GM21737 (cell line): ENCODE data around the gene KRTAP5-4.
"Not testable (repeated sequence)": the region's sequence is repeated elsewhere in the genome, so short reads cannot be mapped to it uniquely, and the experiment has no call there.

Experiments used
- ATAC-seq: cut with Tn5 transposase; IDR thresholded peaks from one replicate; pipeline ENCODE4 v1.9.1; 2021; ENCODE audit warnings: mild to moderate bottlenecking, moderate library complexity; ENCODE audit not compliant: unreplicated experiment

KRTAP5-4 gene

DNA sequence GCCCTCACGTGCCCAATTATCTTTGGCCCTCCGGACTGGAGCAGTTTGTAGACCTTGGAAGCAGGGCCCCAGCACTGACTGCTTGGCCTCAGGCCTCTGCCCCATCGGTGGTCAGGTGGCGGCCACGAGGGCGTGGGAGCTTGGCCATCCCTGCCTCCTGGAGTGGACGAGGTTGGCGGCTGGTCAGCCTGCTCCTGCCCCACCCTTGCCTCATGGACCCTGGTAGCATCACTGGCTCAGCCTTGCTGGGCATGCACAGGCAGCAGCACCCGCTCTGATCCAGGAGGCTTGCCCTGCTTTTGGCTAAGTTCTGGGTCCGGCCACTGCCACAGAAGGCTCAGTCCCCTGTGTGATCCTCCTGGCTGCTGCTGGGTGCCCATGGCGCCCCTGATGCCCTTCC lies 17.8 kb downstream of the KRTAP5-4 start:
- ATAC-seq: no peak

DNA sequence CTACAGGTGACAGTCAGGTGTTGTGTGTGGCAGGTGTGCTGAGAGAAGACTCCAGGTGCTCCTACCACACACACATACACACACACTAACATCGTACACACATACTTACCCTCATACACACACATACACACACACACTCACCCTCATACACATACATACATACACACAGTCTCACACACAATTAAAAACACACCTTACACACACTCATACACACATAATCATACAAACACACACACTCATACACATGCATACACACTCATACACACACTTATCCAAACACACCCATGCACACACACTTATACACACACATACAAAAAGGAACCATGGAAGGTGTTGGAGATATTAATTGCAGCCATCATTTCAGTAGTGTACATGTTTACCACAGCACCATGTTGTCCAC lies 18.3 kb downstream of the KRTAP5-4 start:
- ATAC-seq: no peak

DNA sequence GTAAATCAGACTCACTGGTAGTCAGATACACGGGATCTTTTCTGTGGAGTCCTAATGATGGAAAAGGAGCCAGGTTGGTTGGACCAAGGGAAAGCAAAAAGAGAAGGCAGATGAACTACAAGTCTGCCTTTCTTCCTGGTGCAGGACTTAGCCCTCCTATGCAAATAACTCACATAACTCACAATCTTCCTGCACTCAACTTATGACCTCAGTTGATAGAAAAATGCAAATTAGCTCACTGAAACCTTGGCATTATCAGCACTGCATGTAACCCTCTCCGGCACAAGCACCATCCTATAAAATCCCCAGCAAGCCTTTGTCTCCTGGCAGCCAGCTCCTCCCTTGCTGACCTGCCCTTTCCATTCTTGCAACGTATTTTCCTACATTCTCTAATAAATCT lies 20.3 kb downstream of the KRTAP5-4 start:
- ATAC-seq: not testable (repeated sequence)

DNA sequence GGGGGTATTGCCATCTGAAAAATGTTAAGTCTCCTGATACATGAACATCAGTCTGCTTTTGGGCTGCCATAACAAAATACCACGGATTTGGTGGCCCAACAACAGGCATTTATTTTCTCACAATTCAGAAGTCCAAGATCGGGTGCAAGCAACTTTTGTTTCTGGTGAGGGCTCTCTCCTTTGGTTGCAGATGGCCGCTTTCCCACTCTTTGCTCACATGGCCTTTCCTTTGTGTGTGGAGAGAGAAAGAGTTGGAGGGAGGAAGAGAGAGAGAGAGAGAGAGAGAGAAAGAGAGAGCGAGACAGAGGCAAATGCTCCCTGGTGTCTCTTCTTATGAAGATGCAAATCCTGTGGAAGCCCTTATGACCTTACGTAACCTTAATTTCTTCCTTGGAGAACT lies 21.3 kb downstream of the KRTAP5-4 start:
- no peak for ATAC-seq

DNA sequence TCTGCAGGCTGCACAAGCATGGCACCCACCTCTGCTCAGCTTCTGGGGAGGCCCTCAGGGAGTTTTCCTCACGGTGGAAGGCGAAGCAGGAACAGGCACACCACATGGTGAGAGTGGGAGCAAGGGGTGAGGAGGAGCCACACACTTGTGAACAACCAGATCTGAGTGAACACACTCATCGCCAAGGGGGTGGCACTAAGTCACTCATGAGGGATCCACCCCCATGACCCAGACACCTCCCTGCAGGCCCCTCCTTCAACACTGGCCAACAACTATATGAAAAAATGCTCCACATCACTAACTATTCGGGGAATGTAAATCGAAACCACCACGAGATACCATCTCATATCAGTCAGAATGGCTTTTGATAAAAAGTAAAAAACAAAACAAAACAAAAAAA lies 23.1 kb downstream of the KRTAP5-4 start:
- ATAC-seq: no peak

DNA sequence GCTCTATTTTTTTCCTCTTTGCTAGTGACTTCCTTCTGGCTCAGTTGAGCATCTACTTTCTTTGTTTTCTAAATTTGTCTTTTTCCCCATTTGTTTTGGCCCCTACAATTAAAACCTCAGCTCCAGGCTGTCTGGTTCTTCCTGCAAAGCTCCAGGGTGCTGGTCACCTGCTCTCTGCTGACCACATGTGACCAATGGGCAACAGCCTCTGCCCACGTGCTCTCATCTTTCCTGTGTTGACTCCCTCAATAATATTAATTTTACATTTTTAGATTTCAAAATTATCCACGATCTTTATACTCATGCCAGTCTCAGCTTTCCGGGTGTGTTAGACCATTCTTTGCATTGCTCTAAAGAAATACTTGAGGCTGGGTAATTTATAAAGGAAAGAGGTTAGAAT lies 23.5 kb downstream of the KRTAP5-4 start:
- ATAC-seq: not testable (repeated sequence)

DNA sequence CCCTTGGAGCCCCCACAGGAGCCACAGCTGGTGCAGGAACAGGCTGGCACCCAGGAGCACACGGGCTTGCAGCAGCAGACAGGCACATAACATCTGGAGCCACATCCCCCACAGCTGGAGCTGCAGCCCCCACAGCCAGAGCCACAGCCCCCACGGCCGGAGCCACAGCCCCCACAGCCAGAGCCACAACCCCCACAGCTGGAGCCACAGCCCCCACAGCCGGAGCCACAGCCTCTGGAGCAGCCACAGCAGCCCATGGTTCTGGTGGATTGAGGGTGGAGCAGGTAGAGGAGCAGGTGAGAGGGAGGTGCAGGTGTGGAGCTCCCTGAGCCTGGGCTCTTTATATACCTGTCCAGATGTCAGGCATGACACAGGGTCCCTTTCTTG lies 24.0 kb downstream of the KRTAP5-4 start, which contains the start of gene KRTAP5-2:
Gene KRTAP5-2, minus strand, starts transcription at position 301 of the 387 bp plus-strand sequence. Its CDS starts 44 bp downstream, at position 257.
- ATAC-seq: no peak

DNA sequence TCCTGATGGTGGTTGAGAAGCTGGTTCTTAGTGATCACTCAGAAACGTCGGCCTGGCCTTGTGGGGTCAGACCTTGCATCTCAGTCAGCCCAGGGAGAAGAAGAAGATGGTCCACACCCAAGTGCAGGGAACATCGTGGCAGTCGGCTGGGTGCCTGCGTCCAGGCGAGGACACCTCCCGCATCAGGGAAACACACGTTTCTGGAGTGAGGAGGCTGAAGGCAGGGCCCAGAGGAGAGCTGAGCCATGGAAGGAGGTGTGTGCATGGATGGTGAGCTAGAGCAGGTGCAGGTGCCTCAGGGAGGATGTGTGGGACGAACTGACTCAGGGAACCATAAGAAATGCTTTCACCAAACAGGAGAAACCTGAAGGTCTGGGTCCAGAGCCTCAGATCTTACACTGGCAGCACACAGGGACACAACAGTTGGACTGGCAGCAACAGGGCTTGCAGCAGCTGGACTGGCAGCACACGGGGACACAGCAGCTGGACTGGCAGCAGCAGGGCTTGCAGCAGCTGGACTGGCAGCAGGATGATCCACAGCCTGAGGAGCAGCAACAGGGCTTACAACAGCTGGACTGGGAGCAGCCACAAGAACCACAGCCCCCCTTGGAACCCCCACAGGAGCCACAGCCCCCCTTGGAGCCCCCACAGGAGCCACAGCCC lies 24.5 kb downstream of the KRTAP5-4 start:
- ATAC-seq: no peak

DNA sequence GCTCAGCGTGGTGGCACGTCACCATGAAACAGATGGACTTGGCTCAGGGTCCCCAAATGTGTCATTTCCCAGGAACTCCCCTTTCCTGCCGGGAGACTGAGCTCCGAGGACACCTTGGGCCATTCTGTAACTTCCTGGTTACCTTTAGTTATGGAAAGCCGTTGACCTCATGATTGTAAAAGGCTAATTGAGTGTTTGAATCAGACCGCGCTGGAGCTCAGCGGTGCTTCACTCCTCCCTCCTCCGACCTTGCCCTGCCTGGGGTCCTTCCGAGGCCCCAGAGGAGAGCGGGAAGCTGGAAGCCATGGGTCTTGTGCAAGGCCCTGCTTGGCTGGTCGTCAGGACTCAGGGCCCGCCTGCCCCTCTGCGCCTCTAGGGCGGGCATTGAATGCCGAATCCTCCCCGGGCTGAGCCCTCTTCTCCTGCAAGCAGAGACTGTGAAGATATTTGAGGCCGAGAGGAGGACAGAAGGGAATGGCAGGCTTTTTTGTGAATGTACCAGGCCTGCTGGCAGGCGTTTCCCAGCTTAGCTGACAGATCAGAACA lies 25.3 kb downstream of the KRTAP5-4 start:
- not testable (repeated sequence) for ATAC-seq

DNA sequence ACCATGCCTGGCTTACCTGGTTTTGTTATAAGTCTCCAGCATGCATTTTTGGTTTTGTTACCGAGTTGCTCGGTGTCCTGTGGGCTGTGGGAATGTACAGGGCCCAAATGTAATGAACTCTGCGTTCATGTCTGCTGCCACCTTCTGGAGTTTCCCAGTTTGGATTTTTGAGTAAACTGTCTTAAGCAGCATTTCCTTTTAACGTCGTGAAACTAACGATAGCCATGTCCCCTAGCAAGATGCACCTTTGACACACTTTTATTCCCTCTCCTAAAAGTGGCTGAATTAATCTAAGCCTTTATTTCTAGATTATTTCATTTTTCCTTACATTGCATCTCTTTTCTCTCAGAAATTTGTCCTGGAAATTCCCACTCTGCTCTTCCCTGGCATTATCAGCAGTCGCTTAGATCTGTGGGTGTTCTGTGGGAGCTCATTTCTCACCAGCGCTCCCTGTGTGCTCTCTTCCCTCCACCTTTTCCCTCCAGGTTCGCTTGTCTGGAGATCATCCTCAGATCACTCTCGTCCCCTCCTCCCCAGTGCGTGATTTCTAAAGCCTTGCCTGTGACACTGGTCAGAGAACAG lies 25.9 kb downstream of the KRTAP5-4 start:
- not testable (repeated sequence) for ATAC-seq

DNA sequence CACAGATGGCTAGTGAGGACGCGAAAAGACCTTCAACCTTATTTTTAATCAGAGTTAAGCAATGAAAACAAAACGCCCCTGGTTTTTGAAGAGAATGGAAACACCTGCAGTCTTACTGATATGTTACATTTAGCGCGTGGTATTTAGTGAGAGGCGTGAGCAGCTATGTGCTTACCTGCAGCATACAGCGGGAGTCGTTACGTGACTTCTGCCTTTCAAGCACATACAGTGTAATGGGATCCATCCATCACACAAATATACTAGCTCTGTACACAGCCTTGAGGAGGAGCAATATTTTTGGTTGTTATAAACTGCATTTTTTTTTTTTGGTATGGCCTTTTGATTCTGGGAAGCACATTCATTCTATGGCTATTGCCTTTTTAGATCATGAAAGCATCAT lies 29.3 kb downstream of the KRTAP5-4 start:
- ATAC-seq: no peak

DNA sequence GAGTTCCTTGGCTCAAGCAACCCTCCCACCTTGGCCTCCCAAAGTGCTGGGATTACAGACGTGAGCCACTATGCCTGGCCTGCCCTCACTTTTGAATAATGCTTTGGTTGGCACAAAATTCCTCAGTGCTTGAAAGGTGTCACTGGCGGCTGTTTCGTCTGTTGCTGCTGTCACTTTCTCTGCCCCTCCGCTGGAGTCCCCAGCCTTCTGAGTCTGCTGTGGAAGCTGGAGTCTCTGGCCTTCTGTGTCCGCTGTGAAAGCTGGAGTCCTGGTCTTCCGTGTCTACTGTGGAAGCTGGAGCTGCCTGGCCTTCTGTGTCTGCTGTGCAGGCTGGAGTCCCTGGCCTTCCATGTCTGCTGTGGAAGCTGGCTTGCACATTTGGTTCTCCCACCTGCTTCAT lies 31.9 kb downstream of the KRTAP5-4 start:
- no peak for ATAC-seq

DNA sequence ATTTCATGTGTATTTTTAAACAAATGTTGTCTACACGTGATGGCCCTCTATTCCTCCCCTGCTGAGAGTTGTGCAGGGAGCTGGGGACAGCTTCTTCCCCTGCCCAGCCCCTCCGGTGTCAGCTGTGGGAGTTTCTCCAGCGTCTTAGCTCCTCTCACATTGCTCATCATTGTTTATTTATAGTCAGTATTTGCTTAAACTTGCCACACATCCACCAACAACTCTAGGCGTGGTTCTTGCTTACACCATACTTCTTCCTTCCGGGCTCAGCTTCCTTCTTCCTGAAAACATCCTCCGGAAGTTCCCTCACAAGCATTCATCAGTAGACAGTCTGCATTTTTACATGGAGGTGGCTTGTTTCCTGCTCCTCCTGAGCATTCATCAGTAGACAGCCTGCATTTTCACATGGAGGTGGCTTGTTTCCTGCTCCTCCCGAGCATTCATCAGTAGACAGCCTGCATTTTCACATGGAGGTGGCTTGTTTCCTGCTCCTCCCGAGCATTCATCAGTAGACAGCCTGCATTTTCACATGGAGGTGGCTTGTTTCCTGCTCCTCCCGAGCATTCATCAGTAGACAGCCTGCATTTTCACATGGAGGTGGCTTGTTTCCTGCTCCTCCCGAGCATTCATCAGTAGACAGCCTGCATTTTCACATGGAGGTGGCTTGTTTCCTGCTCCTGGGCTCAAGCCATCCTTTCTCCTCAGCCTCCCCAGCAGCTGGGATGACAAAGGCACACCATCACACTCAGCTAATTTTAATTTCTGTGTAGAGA lies 32.6 kb downstream of the KRTAP5-4 start:
- ATAC-seq: not testable (repeated sequence)

DNA sequence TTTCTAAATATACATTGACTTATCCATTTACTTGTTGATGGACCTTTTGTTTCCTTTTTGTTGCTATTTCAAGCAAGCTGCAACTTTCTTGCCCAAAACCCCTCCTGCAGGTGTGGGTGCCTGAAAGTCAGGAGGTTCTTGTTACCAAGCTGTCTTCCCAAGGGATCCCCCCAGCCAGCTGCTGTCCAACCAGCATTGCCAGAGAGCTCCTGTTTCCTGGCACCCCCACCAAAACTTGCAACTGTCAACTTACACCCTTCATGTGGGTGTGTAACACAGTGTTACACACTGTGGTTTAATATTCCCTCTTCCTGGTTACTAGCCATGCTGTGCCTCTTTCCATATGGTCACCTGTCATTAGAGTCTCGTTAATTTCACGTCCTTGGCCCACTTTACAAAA lies 35.2 kb downstream of the KRTAP5-4 start:
- ATAC-seq: no peak

DNA sequence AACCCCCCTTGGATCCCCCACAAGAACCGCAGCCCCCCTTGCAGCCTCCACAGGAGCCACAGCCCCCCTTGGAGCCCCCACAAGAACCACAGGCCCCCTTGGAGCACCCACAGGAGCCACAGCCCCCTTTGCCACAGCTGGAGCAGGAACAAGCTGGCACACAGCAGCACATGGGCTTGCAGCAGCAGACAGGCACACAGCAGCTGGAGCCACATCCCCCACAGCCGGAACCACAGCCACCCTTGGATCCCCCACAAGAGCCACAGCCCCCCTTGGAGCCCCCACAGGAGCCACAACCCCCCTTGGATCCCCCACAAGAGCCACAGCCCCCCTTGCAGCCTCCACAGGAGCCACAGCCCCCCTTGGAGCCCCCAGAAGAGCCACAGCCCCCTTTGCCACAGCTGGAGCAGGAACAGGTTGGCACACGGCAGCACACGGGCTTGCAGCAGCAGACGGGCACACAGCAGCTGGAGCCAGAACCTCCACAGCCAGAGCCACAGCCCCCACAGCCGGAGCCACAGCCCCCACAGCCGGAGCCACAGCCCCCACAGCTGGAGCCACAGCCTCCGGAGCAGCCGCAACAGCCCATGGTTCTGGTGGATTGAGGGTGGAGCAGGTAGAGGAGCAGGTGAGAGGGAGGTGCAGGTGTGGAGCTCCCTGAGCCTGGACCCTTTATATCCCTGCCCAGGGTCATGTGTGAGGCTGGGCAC lies 37.1 kb downstream of the KRTAP5-4 start, which contains the start of gene KRTAP5-1:
Gene KRTAP5-1, minus strand, starts transcription at position 623 of the 710 bp plus-strand sequence. Its CDS starts 34 bp downstream, at position 589.
- not testable (repeated sequence) for ATAC-seq

DNA sequence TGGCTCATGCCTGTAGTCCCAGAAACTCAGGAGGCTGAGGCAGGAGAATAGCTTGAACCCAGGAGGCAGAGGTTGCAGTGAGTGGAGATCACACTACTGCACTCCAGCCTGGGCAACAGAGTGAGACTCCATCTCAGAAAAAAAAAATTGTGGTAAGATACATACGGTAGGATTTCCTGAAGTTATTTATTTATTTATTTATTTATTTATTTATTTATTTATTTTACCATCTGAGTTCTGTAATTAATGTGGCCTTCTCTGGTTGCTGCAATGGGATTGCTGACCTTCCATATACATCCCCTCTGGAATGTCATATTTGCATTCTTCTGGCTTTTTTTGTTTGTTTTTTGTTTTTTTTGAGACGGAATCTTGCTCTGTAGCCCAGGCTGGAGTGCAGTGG lies 39.0 kb downstream of the KRTAP5-4 start:
- not testable (repeated sequence) for ATAC-seq

DNA sequence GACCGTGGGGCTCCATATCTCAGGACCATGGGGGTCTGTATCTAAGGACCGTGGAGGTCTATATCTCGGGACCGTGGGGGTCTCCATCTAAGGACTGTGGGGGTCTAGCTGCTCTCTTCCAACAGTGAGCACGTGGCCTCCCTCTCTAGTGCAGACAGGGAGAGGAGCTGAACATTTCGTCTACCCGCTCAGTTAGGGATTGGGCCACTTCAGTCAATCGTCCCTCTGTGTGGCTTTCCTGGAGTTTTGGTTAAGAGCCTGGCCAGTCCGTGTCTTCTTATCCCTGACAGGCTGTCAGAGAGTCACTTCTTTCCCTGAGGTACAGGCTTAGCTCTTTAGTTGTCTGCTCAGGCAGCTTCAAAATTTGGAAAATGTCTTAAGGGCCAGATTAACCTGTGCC lies 40.0 kb downstream of the KRTAP5-4 start:
- no peak for ATAC-seq

DNA sequence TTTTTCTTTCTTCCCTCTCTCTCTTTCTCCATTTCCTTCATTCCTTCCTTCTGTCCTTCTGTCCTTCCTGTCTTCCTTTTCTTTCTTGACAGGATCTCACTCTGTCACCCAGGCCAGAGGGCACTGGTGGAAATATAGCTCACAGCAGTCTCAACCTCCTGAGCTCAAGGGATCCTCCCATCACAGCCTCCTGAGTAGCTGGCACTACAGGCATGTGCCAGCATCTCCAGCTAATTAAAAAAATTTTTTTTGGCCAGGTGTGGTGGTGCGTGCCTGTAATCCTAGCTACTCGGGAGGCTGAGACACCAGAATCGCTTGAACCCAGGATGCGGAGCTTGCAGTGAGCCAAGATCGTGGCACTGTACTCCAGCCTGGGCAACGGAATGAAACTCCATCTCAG lies 45.1 kb downstream of the KRTAP5-4 start:
- ATAC-seq: no peak

DNA sequence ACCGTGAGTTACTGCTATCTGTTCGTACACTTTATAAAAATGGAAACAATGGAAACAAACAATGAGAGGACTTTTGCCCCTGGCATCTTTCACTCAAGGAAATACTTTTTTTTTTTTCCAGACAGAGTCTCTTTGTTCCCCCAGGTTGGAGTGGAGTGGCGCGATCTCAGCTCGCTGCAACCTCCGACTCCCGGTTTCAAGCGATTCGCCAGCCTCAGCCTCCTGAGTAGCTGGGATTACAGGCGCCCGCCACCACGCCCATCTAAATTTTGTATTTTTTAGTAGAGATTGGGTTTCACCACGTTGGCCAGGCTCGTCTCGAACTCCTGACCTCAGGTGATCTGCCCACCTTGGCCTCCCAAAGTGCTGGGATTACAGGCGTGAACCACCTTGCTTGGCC lies 46.2 kb downstream of the KRTAP5-4 start:
- not testable (repeated sequence) for ATAC-seq

DNA sequence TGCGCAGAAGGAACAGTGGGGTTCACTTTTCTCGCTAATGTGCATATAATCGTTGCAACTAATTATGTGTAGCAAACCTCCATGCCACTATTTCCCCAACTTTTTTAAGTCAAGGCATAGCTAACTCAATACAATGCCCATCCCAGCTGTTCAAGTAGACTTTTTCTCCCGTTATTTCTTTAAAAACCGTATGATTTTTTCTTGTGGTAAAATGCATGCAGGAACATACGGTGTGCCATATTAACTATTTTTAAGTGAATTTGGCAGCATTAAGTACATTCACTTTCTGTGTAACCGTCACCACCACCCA lies 47.0 kb downstream of the KRTAP5-4 start:
- no peak for ATAC-seq
